Measurements from ENCODE around the gene FHIT. TPM values are rescaled to one million over a fixed set of nuclear protein-coding genes. Genes with fewer than 3 reads are reported as not detected.

FHIT gene
- total RNA-seq, 4 donors from 2014 or later: 1.6 to 12.9 (median 7.8) TPM

DNA sequence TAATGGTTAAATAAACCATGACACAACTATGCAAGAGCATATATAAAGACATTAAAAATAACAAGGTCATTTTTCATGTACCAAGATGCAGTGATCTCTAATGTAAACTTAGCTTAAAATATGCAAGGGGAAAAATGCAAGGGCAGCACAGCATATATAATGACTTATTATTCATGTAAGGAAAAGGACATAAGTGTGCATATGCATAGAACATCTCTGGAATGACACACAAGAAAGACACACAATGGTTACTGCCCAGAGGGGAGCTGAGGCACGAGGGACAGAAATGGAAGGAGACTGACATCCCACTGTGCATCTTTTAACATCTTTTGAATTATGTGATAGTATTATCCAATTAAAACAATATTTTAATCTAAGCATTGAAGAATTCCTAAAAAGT is 79.0 kb downstream of the FHIT start:
- Histone ChIP-seq H3K27ac (no peak overlapping the region), H3K27me3 (no peaks in the 10 kb centered on the region), H3K4me3 (no peak overlapping the region), H3K36me3 (no peaks in the 10 kb centered on the region), H3K4me1 (no peaks in the 10 kb centered on the region), H3K9me3 (no peaks in the 10 kb centered on the region)
- DNase-seq (ENCODE audit: low spot score in 2 of 2): no peak
- TF ChIP-seq POLR2A (IDR thresholded peaks at IDR 0.05): no peak
- TF ChIP-seq, protein P1, sequence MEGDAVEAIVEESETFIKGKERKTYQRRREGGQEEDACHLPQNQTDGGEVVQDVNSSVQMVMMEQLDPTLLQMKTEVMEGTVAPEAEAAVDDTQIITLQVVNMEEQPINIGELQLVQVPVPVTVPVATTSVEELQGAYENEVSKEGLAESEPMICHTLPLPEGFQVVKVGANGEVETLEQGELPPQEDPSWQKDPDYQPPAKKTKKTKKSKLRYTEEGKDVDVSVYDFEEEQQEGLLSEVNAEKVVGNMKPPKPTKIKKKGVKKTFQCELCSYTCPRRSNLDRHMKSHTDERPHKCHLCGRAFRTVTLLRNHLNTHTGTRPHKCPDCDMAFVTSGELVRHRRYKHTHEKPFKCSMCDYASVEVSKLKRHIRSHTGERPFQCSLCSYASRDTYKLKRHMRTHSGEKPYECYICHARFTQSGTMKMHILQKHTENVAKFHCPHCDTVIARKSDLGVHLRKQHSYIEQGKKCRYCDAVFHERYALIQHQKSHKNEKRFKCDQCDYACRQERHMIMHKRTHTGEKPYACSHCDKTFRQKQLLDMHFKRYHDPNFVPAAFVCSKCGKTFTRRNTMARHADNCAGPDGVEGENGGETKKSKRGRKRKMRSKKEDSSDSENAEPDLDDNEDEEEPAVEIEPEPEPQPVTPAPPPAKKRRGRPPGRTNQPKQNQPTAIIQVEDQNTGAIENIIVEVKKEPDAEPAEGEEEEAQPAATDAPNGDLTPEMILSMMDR (IDR thresholded peaks at IDR 0.05): no peak
- TF ChIP-seq EP300 (IDR thresholded peaks at IDR 0.05): no peak
- 48 to 52% methylated on average over 1 of the region's 1 CpG for WGBS, 2 donors

DNA sequence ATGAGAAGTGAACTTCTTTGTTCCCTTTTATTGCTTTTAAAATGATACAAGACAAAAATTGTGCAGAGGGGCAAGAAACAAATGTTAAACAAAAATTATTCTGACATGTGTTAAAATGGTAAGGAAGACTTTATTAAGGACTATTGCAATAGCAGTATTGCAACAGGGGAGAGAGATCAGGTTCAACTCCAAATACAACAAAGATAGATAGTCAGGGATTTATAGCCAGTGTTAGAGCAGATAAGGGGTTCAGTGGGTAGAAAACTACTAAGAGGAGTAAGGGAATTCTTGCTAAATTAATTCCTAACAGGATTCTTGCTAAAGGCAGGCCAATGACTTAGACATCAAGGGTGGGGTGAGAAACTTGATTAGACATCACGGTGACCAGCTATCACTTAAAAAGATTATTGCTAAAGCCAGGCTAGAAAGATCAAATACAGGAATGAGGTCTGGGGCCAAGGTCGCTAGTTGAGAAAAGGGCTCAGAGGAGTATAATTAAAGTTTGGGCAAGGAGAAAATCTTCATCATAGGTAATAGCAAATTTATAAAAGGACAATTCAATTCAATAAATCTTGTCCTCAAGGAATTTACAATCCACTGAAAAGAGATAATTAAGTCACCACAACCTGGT is 81.5 kb downstream of the FHIT start:
- 89 to 91% methylated on average over 2 of the region's 2 CpGs for WGBS, 2 donors
- Histone ChIP-seq H3K27me3 (no peaks in the 10 kb centered on the region), H3K27ac (no peak overlapping the region), H3K9me3 (peaks cover 0 to 12% (median 0%) of the 10 kb centered on the region in 4 donors), H3K36me3 (peaks cover 0 to 9% (median 0%) of the 10 kb centered on the region in 3 donors), H3K4me3 (no peak overlapping the region), H3K4me1 (no peaks in the 10 kb centered on the region)
- no peak for TF ChIP-seq EP300 (IDR thresholded peaks at IDR 0.05)
- no peak for TF ChIP-seq POLR2A (IDR thresholded peaks at IDR 0.05)
- TF ChIP-seq, protein P1 (IDR thresholded peaks at IDR 0.05): no peak
- DNase-seq (ENCODE audit: low spot score in 2 of 2): no peak

DNA sequence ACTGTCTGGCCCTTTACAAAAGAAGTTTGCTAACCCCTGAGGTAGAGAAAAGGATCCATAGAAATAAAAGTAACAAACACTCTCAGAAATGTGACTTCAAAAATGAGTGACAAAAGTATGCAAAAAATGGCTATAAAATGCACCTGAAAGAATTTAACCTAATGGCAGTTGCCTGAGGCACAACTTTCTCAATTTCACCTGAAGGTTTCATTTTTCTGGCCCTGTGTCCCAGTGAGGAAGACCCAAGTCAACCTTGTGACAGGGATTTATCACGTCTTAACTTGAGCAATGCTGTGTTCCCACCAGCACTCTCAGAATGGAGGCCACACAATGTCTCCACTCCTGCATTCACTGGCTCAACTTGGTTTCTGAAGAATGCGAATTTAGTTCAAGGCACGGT is 83.0 kb downstream of the FHIT start:
- H3K4me1 ChIP-seq: no peaks in the 10 kb centered on the region
- DNase-seq (ENCODE audit: low spot score in 2 of 2): no peak
- H3K9me3 ChIP-seq: peaks cover 0 to 16% (median 0%) of the 10 kb centered on the region in 4 donors
- WGBS, 2 donors: 89 to 90% methylated on average over 3 of the region's 3 CpGs
- H3K4me3 ChIP-seq: no peak overlapping the region
- no peak overlapping the region for H3K27ac ChIP-seq
- peaks cover 0 to 11% (median 0%) of the 10 kb centered on the region in 3 donors for H3K36me3 ChIP-seq
- no peak for TF ChIP-seq POLR2A (IDR thresholded peaks at IDR 0.05)
- TF ChIP-seq, protein P1 (IDR thresholded peaks at IDR 0.05): no peak
- TF ChIP-seq EP300 (IDR thresholded peaks at IDR 0.05): no peak
- H3K27me3 ChIP-seq: no peaks in the 10 kb centered on the region

DNA sequence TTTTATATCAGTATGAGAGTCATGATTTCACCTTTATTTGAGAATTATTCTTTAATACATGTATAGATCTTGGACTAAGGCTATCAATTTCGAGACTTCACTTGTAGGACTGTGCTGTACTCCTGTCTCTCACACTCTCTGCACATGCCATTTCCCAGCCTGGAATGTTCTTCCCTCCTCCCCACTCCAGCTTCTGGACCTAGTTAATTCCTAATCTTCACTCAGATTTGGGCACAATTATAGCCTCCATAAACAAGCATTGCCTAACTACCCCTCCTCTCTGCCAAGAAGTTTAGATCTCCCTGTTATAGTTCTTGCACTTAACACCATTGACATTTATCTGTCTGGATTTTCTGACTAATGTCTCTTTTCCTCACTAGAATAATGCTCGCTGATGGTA is 88.3 kb downstream of the FHIT start:
- H3K4me3 ChIP-seq: no peak overlapping the region
- H3K36me3 ChIP-seq: peaks cover 0 to 11% (median 0%) of the 10 kb centered on the region in 3 donors
- H3K27ac ChIP-seq: no peak overlapping the region
- TF ChIP-seq EP300 (IDR thresholded peaks at IDR 0.05): no peak
- TF ChIP-seq, protein P1 (IDR thresholded peaks at IDR 0.05): no peak
- no peak for TF ChIP-seq POLR2A (IDR thresholded peaks at IDR 0.05)
- 86 to 92% methylated on average over 2 of the region's 2 CpGs for WGBS, 2 donors
- peaks cover 0 to 16% (median 0%) of the 10 kb centered on the region in 4 donors for H3K9me3 ChIP-seq
- H3K27me3 ChIP-seq: no peaks in the 10 kb centered on the region
- DNase-seq (ENCODE audit: low spot score in 2 of 2): no peak
- H3K4me1 ChIP-seq: no peaks in the 10 kb centered on the region

DNA sequence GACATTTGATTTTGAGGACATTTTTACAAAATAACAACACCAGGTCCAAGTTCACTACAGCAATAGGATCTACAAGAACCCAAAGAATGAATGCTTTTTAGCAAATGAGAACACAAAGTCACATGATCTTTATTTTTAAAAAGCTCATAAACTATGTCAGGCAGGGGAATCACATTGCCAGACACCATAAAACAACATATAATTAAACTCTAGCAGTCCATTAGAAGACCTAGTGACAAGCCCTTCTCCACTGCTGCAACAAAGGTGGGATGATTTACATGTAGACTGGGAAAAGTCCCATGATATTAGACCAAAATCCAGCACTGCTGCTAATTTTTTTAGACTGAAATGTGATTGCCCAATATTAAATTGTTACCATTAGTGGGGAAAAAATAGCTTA is 92.6 kb downstream of the FHIT start:
- Histone ChIP-seq H3K36me3 (no peaks in the 10 kb centered on the region), H3K4me1 (no peaks in the 10 kb centered on the region), H3K27me3 (no peaks in the 10 kb centered on the region), H3K27ac (no peak overlapping the region), H3K4me3 (no peak overlapping the region), H3K9me3 (no peaks in the 10 kb centered on the region)
- no peak for DNase-seq (ENCODE audit: low spot score in 2 of 2)
- TF ChIP-seq POLR2A (IDR thresholded peaks at IDR 0.05) (no peak), EP300 (IDR thresholded peaks at IDR 0.05) (no peak)
- TF ChIP-seq, protein P1 (IDR thresholded peaks at IDR 0.05): no peak
